GM12878 (cell line): ENCODE data around the gene CNTNAP5. TPM values are rescaled to one million over a fixed set of nuclear protein-coding genes. Genes with fewer than 3 reads are reported as not detected.

Source experiments
- ATAC-seq: fragments of 200-7000 bp; cut with Tn5 transposase; 3 replicates; pipeline ENCODE4 v1.9.1; 2020; ENCODE audit warnings: mild to moderate bottlenecking, moderate library complexity
- BruUV-seq: library from RNA; stranded (reverse); fragments of 400-500 nt; replicated peaks from 2 replicates; lab custom pipeline; 2021; lab: Mats Ljungman, UMichigan
- CTCF ChIA-PET: fragments of 300-600 bp; sonication (Branson Sonifier 250); formaldehyde crosslinking; extraction: SDS; loops from one replicate; lab custom pipeline; 2021; ENCODE audit warnings: inconsistent platforms; lab: Yijun Ruan, JAX
- POLR2A ChIA-PET: fragments of 350-600 bp; formaldehyde crosslinking; extraction: SDS; loops from one replicate; lab custom pipeline; 2021; ENCODE audit warnings: inconsistent platforms; lab: Charles Lee
- RAD21 ChIA-PET: fragments of 300-600 bp; sonication (Branson Sonifier 250); formaldehyde crosslinking; loops from one replicate; lab custom pipeline; 2023; ENCODE audit warnings: antibody characterized with exemption; ENCODE audit not compliant: unreplicated experiment; lab: Charles Lee
- SMC1A ChIA-PET: fragments of 300-600 bp; sonication (Branson Sonifier 250); formaldehyde crosslinking; loops from one replicate; lab custom pipeline; 2023; ENCODE audit not compliant: unreplicated experiment, uncharacterized antibody; lab: Charles Lee
- DNase-seq: peaks from one replicate; pipeline ENCODE4 v3.0.0-alpha.2; 2011; ENCODE audit warnings: low read depth, low spot score
- FAIRE-seq: peaks from 3 replicates; lab custom pipeline; 2011; peaks lifted over from hg19 to GRCh38; lab: Jason Lieb, UNC
- H2AFZ ChIP-seq: 2 replicates; pipeline ENCODE4 v1.6.0; 2011; ENCODE audit warnings: low read depth, low read length, control low read depth; ENCODE audit not compliant: control insufficient read depth
- H3K27ac ChIP-seq: 2 replicates; pipeline ENCODE4 v1.5.1; 2011; ENCODE audit warnings: control low read depth; ENCODE audit not compliant: control insufficient read depth, insufficient read depth
- H3K27me3 ChIP-seq, 2 experiments: replicated peaks in 1 of 2; 2 replicates each; pipeline versions ENCODE4 v1.6.0 to v1.6.1; 2011; ENCODE audit warnings: low read length in 1 of 2; ENCODE audit not compliant: control insufficient read depth in 2 of 2, insufficient read depth in 2 of 2
- H3K36me3 ChIP-seq, 2 experiments: 2 replicates each; pipeline ENCODE4 v1.5.1; 2011; ENCODE audit warnings: low read length in 1 of 2; ENCODE audit not compliant: control insufficient read depth in 2 of 2, insufficient read depth in 2 of 2
- H3K4me1 ChIP-seq: 2 replicates; pipeline ENCODE4 v1.6.1; 2011; ENCODE audit warnings: mild to moderate bottlenecking, low read length, moderate library complexity, mixed read lengths; ENCODE audit not compliant: control insufficient read depth, insufficient read depth
- H3K4me2 ChIP-seq: 2 replicates; pipeline ENCODE4 v1.6.0; 2011; ENCODE audit warnings: control low read depth; ENCODE audit not compliant: control insufficient read depth, insufficient read depth
- H3K4me3 ChIP-seq: fragments of 200-600 bp; sonication (generic); 2 replicates; pipeline ENCODE4 v1.5.1; 2016
- H3K79me2 ChIP-seq: 2 replicates; pipeline ENCODE4 v1.6.0; 2011; ENCODE audit warnings: low read length; ENCODE audit not compliant: control insufficient read depth, insufficient read depth
- H3K9ac ChIP-seq: 2 replicates; pipeline ENCODE4 v1.8.0; 2011; ENCODE audit warnings: low read length, control low read depth, mixed read lengths; ENCODE audit not compliant: control insufficient read depth, insufficient read depth
- H3K9me3 ChIP-seq: replicated peaks from 3 replicates; pipeline ENCODE4 v1.5.1; 2011; ENCODE audit warnings: mild to moderate bottlenecking, low read length; ENCODE audit not compliant: control insufficient read depth, insufficient read depth
- H4K20me1 ChIP-seq: 2 replicates; pipeline ENCODE4 v1.6.0; 2011; ENCODE audit not compliant: control insufficient read depth, insufficient read depth
- BHLHE40 ChIP-seq, 2 experiments: fragments of 450-650 bp in 1 of 2; IDR thresholded peaks; 2 replicates each; pipeline ENCODE4 v1.6.1; 2011 to 2017; ENCODE audit warnings: low read depth in 2 of 2, borderline replicate concordance in 1 of 2, improper control_type of control experiment in 1 of 2, low read length in 1 of 2, mild to moderate bottlenecking in 1 of 2
- BMI1 ChIP-seq: fragments of 450-650 bp; IDR thresholded peaks from 2 replicates; pipeline ENCODE4 v1.6.1; 2016; ENCODE audit warnings: mild to moderate bottlenecking, moderate library complexity, borderline replicate concordance
- CBX5 ChIP-seq: sonication (generic); IDR thresholded peaks from 2 replicates; pipeline ENCODE4 v1.6.1; 2016; ENCODE audit warnings: low read depth, moderate library complexity, mild to moderate bottlenecking, inconsistent platforms
- JUND ChIP-seq: IDR thresholded peaks from 2 replicates; pipeline ENCODE4 v1.6.1; 2012; ENCODE audit warnings: low read depth, mild to moderate bottlenecking, low read length, improper control_type of control experiment, moderate library complexity
- KDM1A ChIP-seq: fragments of 200-600 bp; sonication (generic); IDR thresholded peaks from 2 replicates; pipeline ENCODE4 v1.6.1; 2016; ENCODE audit warnings: borderline replicate concordance
- NBN ChIP-seq: fragments of 450-650 bp; IDR thresholded peaks from 2 replicates; pipeline ENCODE4 v1.6.1; 2016
- ZNF217 ChIP-seq: fragments of 450-650 bp; IDR thresholded peaks from 2 replicates; pipeline ENCODE4 v1.6.1; 2017; ENCODE audit warnings: antibody characterized with exemption, mild to moderate bottlenecking
- ZSCAN29 ChIP-seq: fragments of 450-650 bp; IDR thresholded peaks from 2 replicates; pipeline ENCODE4 v1.6.1; 2017; ENCODE audit warnings: mild to moderate bottlenecking, moderate library complexity
- WGBS: methylation state at CpG from one replicate; pipeline ENCODE4 v1.1.6; 2016; ENCODE audit warnings: low lambda C conversion rate; ENCODE audit not compliant: insufficient replicate concordance, insufficient coverage; ENCODE audit errors: missing lambda C conversion rate; 5-methylcytosine and 5-hydroxymethylcytosine counted together
- in situ Hi-C: fragments of 300-500 bp; cut with MboI; formaldehyde crosslinking; loops from 9 replicates; pipeline ENCODE4 v1.14.3; 2018; ENCODE audit warnings: mixed read lengths
- intact Hi-C: fragments of 100-400 bp; cut with micrococcal nuclease; formaldehyde crosslinking; loops from one replicate; pipeline ENCODE4 v1.14.2; 2022; ENCODE audit not compliant: unreplicated experiment
- polyA plus RNA-seq, 11 experiments: library from polyadenylated mRNA; depleted of rRNA in 4 of 11; unstranded in 6 of 11; stranded (reverse) in 5 of 11; fragments of >200 nt; fragmentation: Nextera tagmentation in 4 of 11; fragmentation: Illumina TruSeq in 1 of 11; extraction: Ambion mirVana in 4 of 11; extraction: Trizol in 1 of 11; gene quantifications; 1 replicate in 1 of 11; 2 replicates in 10 of 11; pipeline versions ENCODE4 v1.2.1 to v1.2.3, GENCODE V29; 2011 to 2016; ENCODE audit warnings: inconsistent platforms in 2 of 11, missing spikeins in 2 of 11, low read depth in 1 of 11
- total RNA-seq, 4 experiments: library from RNA; depleted of rRNA in 3 of 4; stranded (reverse); fragments of >200 nt in 3 of 4; fragmentation: Illumina TruSeq in 1 of 4; extraction: Trizol in 1 of 4; gene quantifications; 2 replicates each; pipeline versions ENCODE4 v1.2.1 to v1.2.3, GENCODE V29; 2013 to 2021
- TF ChIP-seq, protein P1 (sequence below): fragments of 450-650 bp; IDR thresholded peaks from 2 replicates; pipeline ENCODE4 v1.6.1; 2017; ENCODE audit warnings: mild to moderate bottlenecking, low read depth, inconsistent platforms; ENCODE audit not compliant: poor library complexity, severe bottlenecking

The CNTNAP5 gene
- total and polyA plus RNA-seq, 10 of the 15 experiments (the other 5 are each of a cell fraction or from before 2014, with no cell fraction given) = not detected

DNA sequence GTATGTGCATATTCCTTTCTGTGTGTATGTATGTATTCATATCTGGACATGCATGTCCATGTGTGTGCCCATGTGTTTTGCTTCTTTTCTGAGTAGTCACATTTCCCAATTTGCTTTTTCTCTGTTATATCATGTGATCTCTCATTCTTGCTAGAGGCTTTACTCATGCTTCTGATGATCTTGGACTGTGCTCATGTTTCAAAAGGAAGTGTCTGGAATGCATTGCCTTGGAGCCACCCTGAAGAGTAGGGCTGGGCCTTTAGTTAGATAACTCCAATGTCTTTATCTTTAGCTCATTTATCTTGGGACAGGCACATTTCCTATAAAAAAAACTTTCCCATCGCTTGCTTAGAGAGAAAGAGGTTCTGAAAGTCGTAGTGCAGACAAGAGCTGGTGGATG, 859.2 kb downstream of the CNTNAP5 start:
- no peak overlapping the region for H3K9ac ChIP-seq
- DNase-seq (no peak), FAIRE-seq (no peak), ATAC-seq (no peak)
- no peak overlapping the region for H3K4me3 ChIP-seq
- in situ Hi-C loops = no loop called here
- POLR2A ChIA-PET = no interaction called here
- H4K20me1 ChIP-seq = no peaks in the 10 kb centered on the region
- 0% methylated on average over 2 of the region's 2 CpGs for WGBS
- RAD21 ChIA-PET = no interaction called here
- no peaks in the 10 kb centered on the region for H3K36me3 ChIP-seq
- H3K4me2 ChIP-seq = no peak overlapping the region
- CTCF ChIA-PET = no interaction called here
- no peaks in the 10 kb centered on the region for H3K9me3 ChIP-seq
- no TSS peak for BruUV-seq
- no peak overlapping the region for H3K27ac ChIP-seq
- no peak overlapping the region for H2AFZ ChIP-seq
- no peak for TF ChIP-seq ZSCAN29
- no peak for TF ChIP-seq ZNF217
- TF ChIP-seq BMI1 = no peak
- TF ChIP-seq BHLHE40 (IDR thresholded peaks at IDR 0.05; ENCODE audit: borderline replicate concordance in 1 of 2, low read depth in 2 of 2, low read length in 1 of 2) = no peak
- TF ChIP-seq JUND = no peak
- no peak for TF ChIP-seq CBX5
- no peak for TF ChIP-seq NBN
- H3K4me1 ChIP-seq = no peaks in the 10 kb centered on the region
- SMC1A ChIA-PET = no interaction called here
- H3K27me3 ChIP-seq = no peaks in the 10 kb centered on the region
- H3K79me2 ChIP-seq = no peaks in the 10 kb centered on the region
- intact Hi-C loops = no loop called here

DNA sequence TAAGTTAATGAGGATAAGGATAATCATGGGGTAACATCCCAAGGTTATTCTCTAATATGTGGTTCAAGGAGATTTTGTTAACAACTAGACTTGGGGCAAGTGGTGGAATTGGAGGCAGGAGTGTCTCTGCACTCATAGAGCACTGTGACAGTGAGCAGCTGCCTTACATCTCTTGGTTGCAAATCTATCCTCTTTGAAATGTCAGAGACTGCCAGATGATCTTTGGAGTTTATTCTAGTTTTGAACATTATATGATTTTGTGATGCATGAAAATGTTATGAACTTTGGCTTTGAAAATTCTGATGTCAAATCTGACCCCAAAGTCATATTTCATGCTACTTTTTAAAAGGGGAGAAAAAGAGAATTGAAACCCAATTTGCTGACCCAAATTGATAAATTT, 861.1 kb downstream of the CNTNAP5 start:
- in situ Hi-C loops = no loop called here
- ATAC-seq (no peak), DNase-seq (no peak), FAIRE-seq (no peak)
- no peak overlapping the region for H3K9ac ChIP-seq
- H3K27ac ChIP-seq = no peak overlapping the region
- ChIA-PET SMC1A (interaction anchor here (1.0 to 1.9 kb wide), 2 partner anchors 13 to 29 kb away, joined by 3 to 4 read pairs; no protein-coding TSS in a partner anchor), POLR2A (no interaction called here), RAD21 (no interaction called here), CTCF (no interaction called here)
- no peaks in the 10 kb centered on the region for H3K27me3 ChIP-seq
- H3K4me2 ChIP-seq = no peak overlapping the region
- BruUV-seq = no TSS peak
- no peak overlapping the region for H3K4me3 ChIP-seq
- no peaks in the 10 kb centered on the region for H3K79me2 ChIP-seq
- TF ChIP-seq, protein P1, sequence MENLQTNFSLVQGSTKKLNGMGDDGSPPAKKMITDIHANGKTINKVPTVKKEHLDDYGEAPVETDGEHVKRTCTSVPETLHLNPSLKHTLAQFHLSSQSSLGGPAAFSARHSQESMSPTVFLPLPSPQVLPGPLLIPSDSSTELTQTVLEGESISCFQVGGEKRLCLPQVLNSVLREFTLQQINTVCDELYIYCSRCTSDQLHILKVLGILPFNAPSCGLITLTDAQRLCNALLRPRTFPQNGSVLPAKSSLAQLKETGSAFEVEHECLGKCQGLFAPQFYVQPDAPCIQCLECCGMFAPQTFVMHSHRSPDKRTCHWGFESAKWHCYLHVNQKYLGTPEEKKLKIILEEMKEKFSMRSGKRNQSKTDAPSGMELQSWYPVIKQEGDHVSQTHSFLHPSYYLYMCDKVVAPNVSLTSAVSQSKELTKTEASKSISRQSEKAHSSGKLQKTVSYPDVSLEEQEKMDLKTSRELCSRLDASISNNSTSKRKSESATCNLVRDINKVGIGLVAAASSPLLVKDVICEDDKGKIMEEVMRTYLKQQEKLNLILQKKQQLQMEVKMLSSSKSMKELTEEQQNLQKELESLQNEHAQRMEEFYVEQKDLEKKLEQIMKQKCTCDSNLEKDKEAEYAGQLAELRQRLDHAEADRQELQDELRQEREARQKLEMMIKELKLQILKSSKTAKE = no peak
- no peak for TF ChIP-seq KDM1A
- intact Hi-C loops = no loop called here
- H4K20me1 ChIP-seq = no peaks in the 10 kb centered on the region
- H2AFZ ChIP-seq = no peak overlapping the region
- H3K36me3 ChIP-seq = no peaks in the 10 kb centered on the region
- H3K4me1 ChIP-seq = no peaks in the 10 kb centered on the region
- H3K9me3 ChIP-seq = no peaks in the 10 kb centered on the region
